ENCODE measurements around the gene DPF1.
"Not testable (repeated sequence)": the region's sequence is repeated elsewhere in the genome, so short reads cannot be mapped to it uniquely, and the experiment has no call there.

The DPF1 gene

GRCh38 chr19:38224014-38224862, at the start of gene DPF1:
TSS of gene DPF1 (minus strand) at chr19:38224222. CDS start at chr19:38224142, 80 bp downstream.
- DNase-seq (ENCODE audit: low spot score): peak; percentile 79

GRCh38 chr19:38273499-38273898, 49.5 kb upstream of the DPF1 start:
- DNase-seq (ENCODE audit: low spot score): no peak

- peak; percentile 76 for DNase-seq (ENCODE audit: low spot score)
Measured at GRCh38 chr19:38270587-38271167, 46.7 kb upstream of the DPF1 start.

GRCh38 chr19:38268539-38268938, 44.5 kb upstream of the DPF1 start:
- peak; percentile 41 for DNase-seq (ENCODE audit: low spot score)

GRCh38 chr19:38267761-38268483, 43.9 kb upstream of the DPF1 start:
- peak; percentile 88 for DNase-seq (ENCODE audit: low spot score)

- peak; percentile 92 for DNase-seq (ENCODE audit: low spot score)
Measured at GRCh38 chr19:38266981-38267597, 43.1 kb upstream of the DPF1 start.

GRCh38 chr19:38265921-38266429, 42.0 kb upstream of the DPF1 start:
- peak; percentile 44 for DNase-seq (ENCODE audit: low spot score)

GRCh38 chr19:38265213-38265861, 41.3 kb upstream of the DPF1 start:
- DNase-seq (ENCODE audit: low spot score): peak; percentile 59

- no peak for DNase-seq (ENCODE audit: low spot score)
Measured at GRCh38 chr19:38264486-38265212, 40.6 kb upstream of the DPF1 start, which contains the start of gene SPINT2. TSS of gene SPINT2 (plus strand) at chr19:38264573. CDS start at chr19:38264893, 320 bp downstream.

GRCh38 chr19:38263689-38264485, 39.9 kb upstream of the DPF1 start:
- DNase-seq (ENCODE audit: low spot score): peak; percentile 98

GRCh38 chr19:38262585-38263268, 38.7 kb upstream of the DPF1 start:
- DNase-seq (ENCODE audit: low spot score): peak; percentile 40

GRCh38 chr19:38261942-38262341, 37.9 kb upstream of the DPF1 start:
- not testable (repeated sequence) for DNase-seq (ENCODE audit: low spot score)

GRCh38 chr19:38255383-38256014, 31.5 kb upstream of the DPF1 start:
- no peak for DNase-seq (ENCODE audit: low spot score)

GRCh38 chr19:38253788-38254187, 29.8 kb upstream of the DPF1 start:
- no peak for DNase-seq (ENCODE audit: low spot score)

- DNase-seq (ENCODE audit: low spot score): no peak
Measured at GRCh38 chr19:38252941-38253691, 29.1 kb upstream of the DPF1 start.

GRCh38 chr19:38252385-38252784, 28.4 kb upstream of the DPF1 start:
- DNase-seq (ENCODE audit: low spot score): no peak

GRCh38 chr19:38251564-38252051, 27.6 kb upstream of the DPF1 start:
- no peak for DNase-seq (ENCODE audit: low spot score)

Measured in kidney tubule cell (primary cell).